NCI-H1105 (cell line): Measurements from ENCODE around the gene TADA1.
"Not testable (repeated sequence)": the region's sequence is repeated elsewhere in the genome, so short reads cannot be mapped to it uniquely, and the experiment has no call there.

ENCODE experiments used
- DNase-seq: peaks from one replicate; lab custom pipeline; 2025; lab: John Stamatoyannopoulos, UW

Gene TADA1

DNA sequence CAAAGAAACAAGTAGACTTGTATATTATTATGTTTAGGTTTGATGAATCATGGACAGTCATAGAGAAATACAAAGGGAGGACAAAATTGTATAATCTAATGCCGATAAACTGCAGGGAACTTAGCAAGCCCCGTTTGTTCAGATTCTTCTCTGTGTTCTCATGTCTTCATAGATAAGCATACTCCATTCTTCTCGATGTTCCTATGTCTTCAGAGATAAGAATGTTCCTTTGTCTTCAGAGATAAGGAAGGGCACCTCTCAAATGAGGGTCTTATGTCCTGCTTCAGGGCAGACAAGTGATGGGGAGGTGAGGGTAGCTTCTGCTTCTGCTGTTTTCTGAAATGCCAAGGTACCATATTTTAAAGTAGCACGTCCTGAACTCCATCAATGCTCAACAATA is 19.7 kb upstream of the TADA1 start:
- DNase-seq, result no peak

DNA sequence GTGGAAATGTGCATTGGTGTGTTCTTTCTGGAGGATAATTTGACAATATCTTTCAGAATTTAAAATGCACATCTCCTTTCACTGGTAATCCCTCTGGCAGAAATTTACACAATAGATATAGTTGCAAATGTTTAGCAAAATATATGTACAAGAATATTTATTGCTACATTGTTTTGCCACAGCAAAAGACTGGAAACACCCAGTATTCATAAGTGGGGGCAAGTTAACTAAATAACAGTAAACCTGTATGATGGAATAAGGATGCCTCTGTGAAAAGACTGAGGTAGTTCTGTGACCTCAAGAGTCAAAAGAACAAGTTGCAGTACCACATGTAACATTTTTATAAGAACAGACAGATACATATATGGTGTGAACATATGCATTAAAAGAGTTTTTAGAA is 13.7 kb upstream of the TADA1 start:
- DNase-seq, result no peak

DNA sequence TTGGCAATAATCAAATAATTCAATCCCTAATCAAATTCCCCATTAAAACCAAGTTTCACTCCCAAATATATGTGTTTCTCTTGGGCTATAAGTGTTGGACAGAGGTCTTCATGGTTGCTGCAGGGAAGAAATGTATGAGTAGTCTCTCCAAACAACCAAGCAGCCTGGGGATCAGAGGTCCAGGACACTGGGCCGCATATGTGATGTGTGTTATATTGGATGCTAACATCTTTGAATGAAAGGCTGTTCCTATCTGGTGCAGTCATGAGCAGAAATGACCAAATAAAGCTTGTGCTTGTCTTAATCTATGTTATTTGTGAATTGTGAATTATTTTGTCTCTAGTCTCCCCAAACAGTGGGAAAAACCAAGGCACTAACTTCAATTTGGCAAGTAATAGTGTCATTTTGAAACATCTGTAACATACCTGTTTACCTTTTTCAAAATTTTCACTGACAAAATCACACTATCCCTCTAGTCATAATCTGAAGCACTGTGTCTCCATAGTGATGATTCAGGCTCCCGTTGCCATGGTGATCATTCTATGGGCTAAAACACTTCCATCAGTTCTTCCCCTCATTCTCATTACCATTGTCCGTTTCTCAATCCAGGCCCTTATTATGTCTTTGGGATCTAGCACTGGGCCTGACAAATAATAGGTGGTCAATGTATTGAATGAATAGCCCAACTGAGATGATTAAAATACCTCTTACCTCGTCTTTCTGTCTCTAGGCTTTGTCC is 12.5 kb upstream of the TADA1 start:
- DNase-seq, result no peak

DNA sequence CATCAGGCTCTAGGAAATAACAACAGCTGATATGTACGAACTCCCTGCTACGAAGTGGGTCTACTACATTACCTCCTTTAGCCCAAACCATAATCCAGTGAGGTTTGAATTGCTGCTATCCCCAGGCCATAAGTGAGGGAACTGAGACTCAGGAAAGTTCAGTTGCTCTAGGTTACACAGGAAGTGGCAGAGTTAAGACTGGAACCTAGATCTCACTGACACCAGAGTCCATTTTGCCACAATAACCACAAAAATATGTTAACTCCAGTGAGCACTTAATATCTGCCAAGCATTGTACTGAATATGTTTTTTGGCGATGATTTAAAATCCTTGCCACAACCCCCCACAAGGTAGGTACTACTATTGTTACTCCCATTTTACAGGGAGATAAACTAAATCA is 8.9 kb upstream of the TADA1 start:
- DNase-seq, result no peak

DNA sequence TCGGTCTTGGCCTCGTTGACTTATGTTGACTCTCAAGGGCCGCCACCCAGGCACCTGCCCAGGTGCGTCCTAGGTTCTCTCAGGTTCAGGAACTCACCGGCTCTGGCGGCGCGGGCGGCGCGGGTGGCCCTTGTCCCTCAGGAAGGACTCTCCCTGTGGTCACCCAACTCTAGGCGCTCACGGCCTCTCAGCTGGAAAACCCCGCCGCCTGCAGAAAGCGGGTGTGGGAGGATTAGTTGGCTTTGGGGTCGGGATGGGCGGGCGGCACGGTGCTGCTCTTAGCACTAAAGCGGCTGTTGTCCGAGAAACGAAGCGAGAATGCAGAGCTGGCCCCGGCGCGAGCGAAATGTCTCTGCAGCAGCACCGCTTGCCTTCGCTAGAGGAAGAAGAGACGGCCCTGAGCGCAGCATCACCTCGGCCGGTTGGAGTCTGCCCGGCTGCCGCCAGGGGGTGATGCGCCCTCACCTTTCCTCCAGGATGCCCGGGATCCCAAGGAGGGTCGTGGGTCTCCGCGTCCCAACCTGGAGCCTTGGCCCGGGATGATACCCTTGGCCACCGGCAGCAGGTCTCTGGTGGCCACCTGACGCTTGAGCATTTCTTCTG is 8.1 kb upstream of the TADA1 start:
- no peak for DNase-seq

DNA sequence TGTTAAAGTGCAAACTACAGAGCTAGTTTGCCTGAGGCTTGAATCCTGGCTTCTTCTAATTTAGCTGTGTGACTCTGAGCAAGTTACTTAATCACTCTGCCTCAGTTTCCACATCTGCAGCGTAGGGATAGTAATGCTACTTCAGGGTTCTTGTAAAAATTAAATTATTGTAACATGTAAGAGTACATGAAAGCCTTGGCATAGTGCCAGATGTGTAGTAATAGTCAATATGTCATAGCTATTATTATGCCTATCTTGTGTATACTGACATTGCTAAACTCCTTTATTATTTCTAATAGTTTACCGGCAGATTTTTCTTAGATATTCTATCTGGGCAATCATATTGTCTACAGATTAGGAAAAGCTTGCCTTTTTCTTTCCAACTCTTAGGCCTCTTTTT is 6.8 kb upstream of the TADA1 start:
- no peak for DNase-seq

DNA sequence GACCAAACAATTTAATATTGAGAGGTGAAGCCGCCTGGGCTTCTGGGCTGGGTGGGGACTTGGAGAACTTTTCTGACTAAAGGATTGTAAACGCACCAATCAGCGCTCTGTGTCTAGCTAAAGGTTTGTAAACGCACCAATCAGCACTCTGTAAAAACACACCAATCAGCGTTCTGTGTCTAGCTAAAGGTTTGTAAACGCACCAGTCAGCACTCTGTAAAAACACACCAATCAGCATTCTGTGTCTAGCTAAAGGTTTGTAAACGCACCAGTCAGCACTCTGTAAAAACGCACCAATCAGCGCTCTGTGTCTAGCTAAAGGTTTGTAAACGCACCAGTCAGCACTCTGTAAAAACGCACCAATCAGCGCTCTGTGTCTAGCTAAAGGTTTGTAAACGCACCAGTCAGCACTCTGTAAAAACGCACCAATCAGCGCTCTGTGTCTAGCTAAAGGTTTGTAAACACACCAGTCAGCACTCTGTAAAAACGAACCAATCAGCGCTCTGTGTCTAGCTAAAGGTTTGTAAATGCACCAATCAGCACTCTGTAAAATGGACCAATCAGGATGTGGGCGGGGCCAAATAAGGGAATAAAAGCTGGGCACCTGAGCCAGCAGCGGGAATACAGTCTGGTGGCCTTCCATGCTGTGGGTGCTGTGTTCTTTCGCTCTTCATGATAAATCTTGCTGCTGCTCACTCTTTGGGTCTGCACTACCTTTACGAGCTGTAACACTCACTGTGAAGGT is 2.3 kb upstream of the TADA1 start:
- not testable (repeated sequence) for DNase-seq

DNA sequence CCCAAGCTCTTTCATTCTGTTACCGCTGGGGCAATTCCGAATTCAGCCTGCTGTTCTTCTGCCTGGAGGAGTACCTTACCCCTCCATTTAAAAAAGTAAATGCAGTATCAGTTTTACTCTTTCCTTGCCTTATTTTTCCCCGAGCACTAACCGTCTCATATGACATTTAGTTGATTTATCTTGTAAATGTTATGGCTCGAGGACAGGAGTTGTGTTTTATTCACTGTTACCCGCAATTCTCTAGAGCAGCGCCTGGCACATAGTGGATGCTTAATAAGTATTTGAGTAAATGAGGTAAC is 425 bp upstream of the TADA1 start:
- no peak for DNase-seq

DNA sequence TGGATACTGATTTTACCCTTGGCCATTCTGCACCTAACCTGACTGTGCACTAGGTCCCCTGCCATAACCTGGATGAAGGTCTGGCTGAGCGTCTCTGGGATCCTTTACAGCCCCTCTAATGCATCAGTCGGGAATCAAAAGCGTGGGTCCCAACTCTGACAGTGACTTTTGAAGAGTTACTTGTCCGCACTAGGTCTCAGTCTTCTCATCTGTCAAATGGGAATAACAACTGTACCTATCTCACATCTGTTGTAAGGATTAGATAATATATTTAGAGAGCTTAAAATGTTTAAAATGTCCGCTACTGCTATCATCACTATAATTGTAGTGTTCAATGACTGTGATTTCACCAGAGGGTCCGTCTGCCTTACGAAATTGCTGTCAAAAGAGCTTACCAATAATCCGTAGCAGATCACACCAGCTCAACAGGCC is 746 bp downstream of the TADA1 start:
- no peak for DNase-seq

DNA sequence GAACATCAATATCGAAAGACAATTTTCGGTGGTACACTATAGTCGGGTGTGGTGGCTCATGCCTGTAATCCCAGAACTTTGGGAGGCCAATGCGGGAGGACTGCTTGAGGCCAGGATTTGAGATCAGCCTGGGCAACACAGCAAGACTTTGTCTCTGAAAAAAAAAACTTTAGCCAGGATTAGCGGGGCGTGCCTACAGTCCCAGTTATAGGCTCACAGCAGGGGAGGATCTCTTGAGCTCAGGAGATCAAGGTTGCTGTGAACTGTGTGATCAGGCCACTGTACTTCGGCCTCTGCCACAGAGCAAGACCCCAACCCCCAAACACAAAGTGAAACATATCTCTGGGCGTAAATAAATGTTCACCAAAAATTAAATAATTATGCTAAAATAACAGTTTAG is 1.6 kb downstream of the TADA1 start:
- no peak for DNase-seq

DNA sequence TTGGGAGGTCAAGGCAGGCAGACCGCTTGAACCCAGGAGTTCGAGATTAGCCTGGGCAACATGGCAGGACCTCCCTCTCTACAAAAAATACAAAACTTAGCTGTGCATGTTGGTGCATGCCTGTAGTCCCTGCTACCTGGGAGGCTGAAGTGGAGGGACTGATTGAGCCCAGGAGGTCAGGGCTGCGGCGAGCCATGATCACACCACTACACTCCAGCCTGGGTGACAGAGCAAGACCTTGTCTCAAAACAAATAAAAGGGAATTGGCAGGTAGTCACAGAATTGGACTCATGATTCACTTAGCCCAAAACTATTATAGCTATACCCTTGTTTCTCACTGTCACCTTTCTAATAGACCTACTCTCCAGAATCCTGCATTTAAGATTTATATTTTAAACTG is 5.5 kb downstream of the TADA1 start:
- DNase-seq, result no peak

DNA sequence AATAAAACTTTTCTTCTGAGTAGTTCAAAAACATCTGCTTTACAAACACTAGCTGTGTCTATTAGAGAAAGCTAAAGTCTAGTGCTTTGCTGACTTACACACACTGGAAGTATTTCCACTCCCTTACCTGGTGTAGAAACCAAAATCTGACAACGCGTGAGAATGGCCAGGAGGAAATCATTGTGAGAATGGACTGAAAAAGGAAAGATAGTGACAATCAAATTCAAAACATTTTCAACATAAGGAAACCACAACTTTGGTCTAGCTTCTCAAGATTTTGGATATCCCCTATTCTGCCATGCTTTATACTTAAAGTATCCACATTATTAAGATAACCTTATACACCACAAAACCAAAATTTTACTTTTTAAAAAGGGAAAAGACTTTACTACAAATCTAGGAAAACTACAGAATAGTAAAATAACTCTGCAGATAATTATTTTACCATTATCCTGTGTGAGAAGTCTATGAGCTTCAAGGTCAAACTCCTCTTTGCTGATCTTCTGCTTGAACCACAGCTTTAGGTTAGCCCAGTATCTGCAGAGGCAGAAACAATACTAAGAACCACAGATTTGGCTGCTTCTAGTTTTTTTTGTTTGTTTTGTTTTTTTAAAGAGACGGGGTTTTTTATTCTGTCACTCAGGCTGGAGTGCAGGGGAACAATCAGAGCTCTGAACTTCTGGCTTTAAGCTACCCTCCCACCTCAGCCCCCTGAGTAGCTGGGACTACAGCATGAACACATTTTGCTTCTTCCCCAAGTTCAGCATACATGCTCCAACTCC is 6.6 kb downstream of the TADA1 start:
- no peak for DNase-seq

DNA sequence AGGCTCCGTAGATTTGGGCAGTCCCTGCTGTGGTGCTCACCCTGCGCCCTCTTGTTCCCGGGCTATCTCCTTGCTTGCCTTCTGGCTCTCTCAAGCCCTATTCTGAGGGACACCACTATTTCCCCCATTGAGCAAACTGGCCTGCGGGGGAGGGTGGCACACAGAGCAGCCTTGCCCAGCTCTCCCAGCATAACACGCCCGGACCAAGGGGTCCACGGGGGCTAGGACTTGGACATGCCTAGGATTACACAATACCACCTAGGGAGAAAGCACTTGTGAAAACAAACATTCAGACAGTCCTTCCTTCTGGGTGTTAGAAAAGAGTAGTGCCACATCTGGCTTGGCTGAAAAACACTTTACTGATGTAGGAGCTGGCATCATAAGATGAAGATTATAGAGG is 7.4 kb downstream of the TADA1 start:
- no peak for DNase-seq

DNA sequence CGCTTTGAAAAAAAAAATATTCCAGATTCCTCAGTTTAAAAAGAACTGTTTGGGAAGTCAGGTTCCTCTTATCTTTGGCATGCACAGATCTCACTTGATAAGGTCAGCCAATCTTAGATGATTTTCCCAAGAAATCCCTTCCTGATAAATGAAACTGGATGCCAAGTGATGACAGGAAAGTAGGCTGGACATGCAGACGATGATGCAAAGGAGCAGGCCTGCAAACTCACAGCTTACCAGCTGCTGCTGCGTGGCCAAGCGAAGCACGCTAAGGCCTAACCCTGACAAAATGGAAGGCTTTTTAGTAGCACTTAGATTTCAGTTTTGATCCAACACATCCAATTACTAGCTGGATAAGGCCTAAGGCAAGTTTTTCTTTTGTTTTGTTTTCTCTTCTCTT is 10.1 kb downstream of the TADA1 start:
- DNase-seq, result no peak

DNA sequence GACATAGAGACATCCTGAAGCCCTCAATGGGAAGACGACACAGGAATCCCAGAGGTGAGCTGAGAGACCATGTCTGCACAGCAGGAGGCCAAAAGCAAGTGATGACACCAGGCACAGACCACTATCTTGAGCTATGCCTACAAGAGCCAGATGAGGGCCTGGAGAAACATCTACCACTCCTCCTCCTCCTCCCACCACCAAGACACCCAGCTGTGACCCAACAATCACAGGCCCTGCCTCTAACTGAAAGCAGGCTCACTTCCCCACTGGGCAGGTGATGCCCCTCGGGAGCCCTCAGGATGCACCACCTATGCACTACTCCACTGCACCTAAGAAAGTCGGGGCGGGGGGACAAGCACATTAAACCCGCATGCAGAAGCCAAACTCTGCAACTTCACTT is 16.5 kb downstream of the TADA1 start:
- no peak for DNase-seq

DNA sequence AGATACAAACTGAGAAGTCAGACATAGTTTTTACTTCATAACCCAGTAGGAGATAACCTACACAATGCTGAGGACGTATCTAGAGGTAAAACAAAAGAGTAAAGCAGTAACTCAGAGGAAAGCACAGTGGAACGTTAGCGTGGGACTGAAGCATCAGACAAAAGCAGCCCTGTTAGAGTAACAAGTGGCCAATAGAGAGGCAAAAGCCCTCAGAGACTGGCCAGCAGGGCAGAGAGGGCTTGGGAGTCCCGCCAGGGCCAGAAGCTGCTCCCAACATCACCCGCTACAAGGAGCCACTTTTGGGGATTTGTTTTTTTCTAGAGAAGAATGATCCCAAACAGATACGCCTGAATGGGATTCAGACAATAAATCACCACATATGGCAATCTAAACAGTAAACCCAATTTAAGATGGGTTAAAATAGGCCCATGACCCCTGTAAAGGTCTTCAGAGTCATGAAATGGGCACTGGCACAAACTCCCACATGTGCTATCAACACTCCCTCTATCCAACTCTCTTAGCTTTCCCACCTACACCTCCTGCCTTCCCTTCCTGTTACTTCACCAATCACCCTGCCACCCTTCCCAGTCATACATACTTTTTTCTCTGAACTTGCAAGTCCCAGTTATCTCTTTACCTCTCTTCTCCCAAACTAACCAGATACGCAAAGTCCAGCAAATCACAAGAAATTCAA is 17.2 kb downstream of the TADA1 start:
- no peak for DNase-seq

DNA sequence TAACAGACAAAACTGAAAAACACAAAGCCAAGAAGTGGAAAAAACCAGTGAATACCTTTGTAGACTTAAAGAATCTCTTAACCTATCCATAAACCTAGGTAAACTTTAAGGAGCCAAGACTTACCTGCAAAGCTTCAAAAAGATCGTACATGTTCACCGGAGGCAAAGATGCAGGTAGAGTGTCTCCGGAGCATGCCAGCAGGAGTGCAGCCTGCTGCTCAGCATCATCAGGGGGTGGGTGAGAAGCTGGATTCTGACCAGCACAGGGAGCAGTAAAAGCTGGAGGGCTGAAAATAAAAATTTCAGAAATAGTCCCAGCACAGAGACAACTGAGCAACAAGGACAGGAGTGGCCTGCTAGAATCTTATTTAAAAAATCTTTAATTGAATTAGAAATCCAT is 18.1 kb downstream of the TADA1 start:
- DNase-seq, result no peak

DNA sequence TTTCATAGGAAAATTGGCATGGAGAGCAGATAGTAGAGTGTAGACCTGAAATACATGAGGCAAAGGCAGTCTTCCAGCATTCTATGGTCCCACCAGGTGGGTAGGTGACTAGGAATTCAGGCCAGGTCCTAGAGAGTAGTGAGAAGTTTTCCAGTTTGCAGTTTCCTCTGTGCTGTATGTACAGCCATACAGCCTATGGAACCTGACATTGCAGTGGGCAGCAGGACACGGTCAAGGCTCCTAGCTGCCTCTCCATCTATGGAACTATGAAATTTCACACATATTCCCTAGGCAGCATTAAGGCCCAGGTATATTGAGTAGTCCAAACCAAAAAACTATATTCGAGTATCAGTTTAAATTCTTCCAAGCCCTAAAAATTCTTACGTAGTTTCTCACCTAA is 20.5 kb downstream of the TADA1 start:
- no peak for DNase-seq

DNA sequence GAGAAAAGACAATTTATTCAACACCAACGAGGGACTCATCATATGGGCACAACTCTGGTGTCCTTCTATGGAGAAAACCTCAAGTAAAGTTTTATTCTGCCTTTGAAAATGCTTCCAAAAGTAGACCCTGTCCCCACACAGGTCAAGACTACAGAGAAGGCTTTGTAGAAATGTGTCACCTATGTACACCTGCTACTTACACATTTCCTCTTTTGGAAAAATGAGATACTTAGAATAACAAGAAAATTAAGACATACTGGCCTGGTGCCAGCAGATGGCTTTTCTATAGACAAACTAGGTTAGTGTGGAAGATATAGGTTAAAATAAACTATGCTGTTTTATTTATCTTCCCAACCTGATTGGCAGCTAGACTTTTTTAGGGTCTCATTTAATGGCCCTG is 23.1 kb downstream of the TADA1 start:
- DNase-seq, result no peak

DNA sequence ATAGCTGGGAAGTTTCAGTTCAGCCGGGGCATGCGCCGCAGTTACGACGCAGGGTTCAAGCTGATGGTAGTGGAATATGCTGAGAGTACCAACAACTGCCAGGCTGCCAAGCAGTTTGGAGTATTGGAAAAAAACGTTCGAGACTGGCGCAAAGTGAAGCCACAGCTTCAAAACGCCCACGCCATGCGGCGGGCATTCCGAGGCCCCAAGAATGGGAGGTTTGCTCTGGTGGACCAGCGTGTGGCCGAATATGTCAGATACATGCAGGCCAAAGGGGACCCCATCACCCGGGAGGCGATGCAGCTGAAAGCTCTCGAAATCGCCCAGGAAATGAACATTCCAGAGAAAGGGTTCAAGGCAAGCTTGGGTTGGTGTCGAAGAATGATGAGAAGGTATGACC is 26.9 kb downstream of the TADA1 start:
- DNase-seq, result no peak

DNA sequence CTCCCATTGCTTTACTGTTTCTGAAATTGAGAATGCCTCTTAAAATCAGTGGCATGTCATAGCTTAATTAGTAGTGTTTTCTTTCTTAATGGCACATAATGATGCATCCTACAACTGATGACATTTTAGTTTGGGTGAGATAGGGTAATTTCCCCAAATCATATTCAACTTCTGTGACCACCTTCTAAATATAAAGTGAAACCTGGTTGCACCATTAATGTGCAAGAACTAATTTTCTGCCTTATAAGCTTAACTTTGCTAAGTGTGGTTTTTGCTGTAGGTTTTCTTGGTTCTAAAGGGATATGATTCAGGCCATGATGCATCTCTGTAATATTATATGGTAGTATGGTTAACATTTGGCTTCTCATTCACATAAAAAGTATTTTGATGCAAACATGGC is 27.9 kb downstream of the TADA1 start:
- no peak for DNase-seq

DNA sequence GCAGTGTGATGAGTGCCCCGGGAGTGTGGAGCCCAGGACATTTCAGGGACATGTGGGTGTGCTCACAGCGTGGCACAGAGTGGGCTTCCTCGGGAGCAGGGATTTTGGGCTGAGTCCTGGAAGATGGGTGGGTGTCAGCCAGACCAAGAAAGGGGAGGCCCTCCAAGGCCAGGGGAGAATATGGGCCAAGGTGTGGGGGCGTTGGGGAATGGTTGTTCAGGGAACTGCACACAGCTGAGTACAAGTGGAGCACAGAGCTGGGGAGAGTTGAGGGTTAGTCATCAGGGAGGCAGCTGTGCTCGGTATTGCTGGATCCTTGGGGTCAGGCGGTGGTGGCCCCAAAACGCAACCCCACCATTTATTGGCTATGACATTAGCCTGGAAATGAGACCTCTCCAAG is 31.3 kb downstream of the TADA1 start:
- no peak for DNase-seq
